GM12878 (cell line): ENCODE measurements around the gene DMRTC2. TPM values are rescaled to one million over a fixed set of nuclear protein-coding genes. Genes with fewer than 3 reads are reported as not detected.

Experiments used
- FOXK2 ChIP-seq: fragments of 450-650 bp; IDR thresholded peaks from 2 replicates; pipeline ENCODE4 v1.6.1; 2017; ENCODE audit warnings: mild to moderate bottlenecking, moderate library complexity
- GATAD2B ChIP-seq: fragments of 450-650 bp; conservative IDR thresholded peaks from 2 replicates; pipeline ENCODE4 v1.6.1; 2017; ENCODE audit warnings: low read depth, mild to moderate bottlenecking, moderate library complexity
- JUNB ChIP-seq: IDR thresholded peaks from 2 replicates; pipeline ENCODE4 v1.6.1; 2016; ENCODE audit warnings: antibody characterized with exemption, mild to moderate bottlenecking
- WRNIP1 ChIP-seq: IDR thresholded peaks from 2 replicates; pipeline ENCODE4 v1.6.1; 2011; ENCODE audit warnings: low read depth, low read length, improper control_type of control experiment, borderline replicate concordance
- ZBTB4 ChIP-seq: fragments of 450-650 bp; formaldehyde crosslinking; IDR thresholded peaks from 2 replicates; pipeline ENCODE4 v1.4.0; 2022; ENCODE audit warnings: mild to moderate bottlenecking, moderate library complexity
- ZNF384 ChIP-seq: IDR thresholded peaks from 2 replicates; pipeline ENCODE4 v1.6.1; 2012; ENCODE audit warnings: low read depth, mild to moderate bottlenecking, low read length, improper control_type of control experiment, borderline replicate concordance
- polyA plus RNA-seq, 11 experiments: library from polyadenylated mRNA; depleted of rRNA in 4 of 11; unstranded in 6 of 11; stranded (reverse) in 5 of 11; fragments of >200 nt; fragmentation: Nextera tagmentation in 4 of 11; fragmentation: Illumina TruSeq in 1 of 11; extraction: Ambion mirVana in 4 of 11; extraction: Trizol in 1 of 11; gene quantifications; 1 replicate in 1 of 11; 2 replicates in 10 of 11; pipeline versions ENCODE4 v1.2.1 to v1.2.3, GENCODE V29; 2011 to 2016; ENCODE audit warnings: inconsistent platforms in 2 of 11, missing spikeins in 2 of 11, low read depth in 1 of 11
- total RNA-seq, 4 experiments: library from RNA; depleted of rRNA in 3 of 4; stranded (reverse); fragments of >200 nt in 3 of 4; fragmentation: Illumina TruSeq in 1 of 4; extraction: Trizol in 1 of 4; gene quantifications; 2 replicates each; pipeline versions ENCODE4 v1.2.1 to v1.2.3, GENCODE V29; 2013 to 2021

The DMRTC2 gene
- total and polyA plus RNA-seq, 10 of the 15 experiments (the other 5 are each of a cell fraction or from before 2014, with no cell fraction given), result not detected

DNA sequence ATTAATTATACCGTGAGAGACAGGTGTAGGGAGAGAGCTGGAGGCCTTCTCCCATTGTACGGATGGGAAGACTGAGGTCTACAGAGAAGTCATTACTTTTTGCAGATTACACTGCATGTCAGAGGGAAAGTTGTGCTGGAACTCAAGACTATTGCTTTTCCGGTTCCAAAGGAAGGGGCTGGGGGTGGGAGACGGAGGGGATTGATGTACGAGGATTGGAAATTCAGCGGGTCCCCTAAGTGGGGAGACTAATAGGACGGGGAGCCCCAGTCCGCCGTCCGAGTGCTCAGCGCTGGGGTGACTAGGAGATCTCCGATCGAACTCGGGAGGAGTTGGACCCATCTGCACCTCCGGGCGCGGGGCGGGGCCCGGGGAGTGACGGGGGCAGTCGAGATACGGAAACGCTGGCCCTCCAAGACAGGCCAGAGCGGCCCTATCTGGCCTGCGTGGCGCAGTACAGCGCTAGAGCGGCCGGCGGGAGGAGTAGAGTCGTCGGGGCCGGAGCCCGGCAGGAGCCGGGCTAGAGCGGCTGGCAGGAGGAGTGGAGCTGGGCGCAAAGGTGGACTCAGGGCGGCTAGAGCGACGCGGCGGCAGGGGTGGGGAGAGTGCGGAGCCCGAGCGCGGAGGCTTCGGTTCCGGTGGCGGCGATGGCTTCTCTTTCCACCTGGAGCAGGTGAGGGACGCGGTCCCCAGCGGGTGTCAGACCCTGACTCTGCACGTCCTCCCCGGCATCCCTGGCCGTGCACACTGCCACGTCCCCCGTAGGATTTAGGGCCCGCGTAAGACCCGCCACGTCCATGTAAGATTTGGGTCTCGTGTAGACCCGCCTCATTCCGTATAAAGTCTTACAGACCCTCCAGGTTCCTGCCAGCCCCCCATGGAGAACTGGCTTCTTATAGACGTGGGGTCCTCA is 39.2 kb downstream of the DMRTC2 start (continued):
- TF ChIP-seq FOXK2 (peak; percentile 20; the same call in 1 of the 2 replicates), JUNB (no peak), WRNIP1 (no peak), ZBTB4 (CRISPR knock-in tag) (no peak), GATAD2B (peak; percentile 73), ZNF384 (no peak)
